ENCODE measurements around the gene CRP. TPM values are rescaled to one million over a fixed set of nuclear protein-coding genes. Genes with fewer than 3 reads are reported as not detected.

The CRP gene, protein sequence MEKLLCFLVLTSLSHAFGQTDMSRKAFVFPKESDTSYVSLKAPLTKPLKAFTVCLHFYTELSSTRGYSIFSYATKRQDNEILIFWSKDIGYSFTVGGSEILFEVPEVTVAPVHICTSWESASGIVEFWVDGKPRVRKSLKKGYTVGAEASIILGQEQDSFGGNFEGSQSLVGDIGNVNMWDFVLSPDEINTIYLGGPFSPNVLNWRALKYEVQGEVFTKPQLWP
- not detected in 2 replicates for total RNA-seq

DNA sequence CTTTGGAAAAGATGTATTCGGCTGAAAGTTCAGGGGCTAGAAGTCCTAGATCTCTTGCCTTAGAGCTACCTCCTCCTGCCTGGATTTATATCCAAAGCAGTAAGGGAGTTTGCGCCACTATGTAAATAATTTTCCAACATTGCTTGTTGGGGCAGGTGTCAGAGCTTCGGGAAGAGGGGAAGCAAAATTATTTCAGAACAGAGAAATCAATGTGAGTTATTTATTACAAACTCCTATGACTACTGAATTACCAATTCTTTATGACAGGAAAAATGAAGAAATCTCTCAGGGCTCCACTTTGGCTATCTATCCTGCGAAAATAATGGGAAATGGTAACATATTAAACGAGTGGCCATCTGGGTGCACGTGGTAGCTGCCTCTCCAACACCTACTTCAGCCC lies at the start of gene CRP:
CRP (minus strand) TSS at position 61 of the 400 bp plus-strand sequence. CDS start 104 bp downstream, outside the sequence.
- Histone ChIP-seq H3K27ac (ENCODE audit: low read depth, low read length) (no peak within 1 kb of the TSS), H2AFZ (ENCODE audit: low read length) (no peak within 1 kb of the TSS), H3K4me1 (ENCODE audit: insufficient read depth, low read length) (no peaks in the 10 kb centered on the region), H3K4me3 (ENCODE audit: insufficient read depth, low read length) (no peak within 1 kb of the TSS), H3K27me3 (ENCODE audit: insufficient read depth, low read length) (no peaks in the 10 kb centered on the region), H3K36me3 (ENCODE audit: insufficient read depth, low read length) (no peaks in the 10 kb centered on the region), H4K20me1 (ENCODE audit: insufficient read depth, low read length) (no peaks in the 10 kb centered on the region), H3K79me2 (ENCODE audit: insufficient read depth, low read length) (no peaks in the 10 kb centered on the region), H3K9me3 (ENCODE audit: low read depth, low read length) (no peaks in the 10 kb centered on the region), H3K4me2 (ENCODE audit: insufficient read depth, low read length) (no peak within 1 kb of the TSS)
- no peak for DNase-seq (ENCODE audit: insufficient read length, low spot score, missing footprints)
- TF ChIP-seq, protein P1, sequence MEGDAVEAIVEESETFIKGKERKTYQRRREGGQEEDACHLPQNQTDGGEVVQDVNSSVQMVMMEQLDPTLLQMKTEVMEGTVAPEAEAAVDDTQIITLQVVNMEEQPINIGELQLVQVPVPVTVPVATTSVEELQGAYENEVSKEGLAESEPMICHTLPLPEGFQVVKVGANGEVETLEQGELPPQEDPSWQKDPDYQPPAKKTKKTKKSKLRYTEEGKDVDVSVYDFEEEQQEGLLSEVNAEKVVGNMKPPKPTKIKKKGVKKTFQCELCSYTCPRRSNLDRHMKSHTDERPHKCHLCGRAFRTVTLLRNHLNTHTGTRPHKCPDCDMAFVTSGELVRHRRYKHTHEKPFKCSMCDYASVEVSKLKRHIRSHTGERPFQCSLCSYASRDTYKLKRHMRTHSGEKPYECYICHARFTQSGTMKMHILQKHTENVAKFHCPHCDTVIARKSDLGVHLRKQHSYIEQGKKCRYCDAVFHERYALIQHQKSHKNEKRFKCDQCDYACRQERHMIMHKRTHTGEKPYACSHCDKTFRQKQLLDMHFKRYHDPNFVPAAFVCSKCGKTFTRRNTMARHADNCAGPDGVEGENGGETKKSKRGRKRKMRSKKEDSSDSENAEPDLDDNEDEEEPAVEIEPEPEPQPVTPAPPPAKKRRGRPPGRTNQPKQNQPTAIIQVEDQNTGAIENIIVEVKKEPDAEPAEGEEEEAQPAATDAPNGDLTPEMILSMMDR (IDR thresholded peaks at IDR 0.05; ENCODE audit: extremely low read depth, low read depth, low read length): no peak

DNA sequence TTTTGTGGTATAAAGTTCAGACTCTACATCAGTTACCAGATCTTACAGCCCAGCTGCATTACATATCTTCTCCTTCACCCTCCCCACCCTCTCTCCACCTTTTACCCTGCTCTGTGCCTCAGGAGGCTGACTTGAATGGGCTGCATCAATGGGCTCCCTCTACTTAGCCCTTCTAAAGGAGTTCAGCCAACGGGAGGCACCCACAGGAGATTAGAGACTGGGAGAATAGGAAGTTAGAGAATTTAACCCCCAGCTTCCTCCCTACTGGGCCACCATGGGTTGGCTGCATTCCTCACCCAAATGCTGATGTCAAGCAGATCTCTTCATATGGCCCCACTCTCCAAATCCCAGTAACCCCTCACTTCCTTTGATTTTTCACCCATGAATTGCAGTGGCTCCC lies 49.3 kb upstream of the CRP start:
- no peak overlapping the region for H2AFZ ChIP-seq (ENCODE audit: low read length)
- H3K4me3 ChIP-seq (ENCODE audit: insufficient read depth, low read length): no peak overlapping the region
- no peaks in the 10 kb centered on the region for H3K9me3 ChIP-seq (ENCODE audit: low read depth, low read length)
- H3K4me1 ChIP-seq (ENCODE audit: insufficient read depth, low read length): no peaks in the 10 kb centered on the region
- no peaks in the 10 kb centered on the region for H3K79me2 ChIP-seq (ENCODE audit: insufficient read depth, low read length)
- DNase-seq (ENCODE audit: insufficient read length, low spot score, missing footprints): no peak
- H3K27ac ChIP-seq (ENCODE audit: low read depth, low read length): no peak overlapping the region
- no peak overlapping the region for H3K4me2 ChIP-seq (ENCODE audit: insufficient read depth, low read length)
- H3K27me3 ChIP-seq (ENCODE audit: insufficient read depth, low read length): no peaks in the 10 kb centered on the region
- no peaks in the 10 kb centered on the region for H3K36me3 ChIP-seq (ENCODE audit: insufficient read depth, low read length)
- H4K20me1 ChIP-seq (ENCODE audit: insufficient read depth, low read length): no peaks in the 10 kb centered on the region
- TF ChIP-seq, protein P1 (IDR thresholded peaks at IDR 0.05; ENCODE audit: extremely low read depth, low read depth, low read length): no peak

DNA sequence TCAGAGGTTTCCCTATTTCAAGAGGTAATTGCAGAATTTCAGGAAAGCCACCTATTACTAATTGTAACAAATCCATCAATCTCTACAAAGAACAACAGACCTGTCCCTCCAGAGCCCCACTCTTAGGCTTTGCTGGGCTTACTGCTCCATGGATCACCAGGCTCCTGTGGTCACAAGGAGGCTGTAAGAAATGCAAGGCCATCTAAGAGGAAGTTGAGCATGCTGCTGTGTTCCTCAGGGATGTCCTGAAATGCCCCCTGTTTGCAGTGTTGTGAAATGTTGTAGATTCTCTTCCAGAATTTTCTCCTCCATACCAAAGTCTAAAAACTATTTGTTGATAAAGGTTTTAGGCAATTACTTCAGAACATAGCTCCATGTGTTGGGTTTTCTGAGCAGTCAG lies 42.0 kb upstream of the CRP start:
- no peaks in the 10 kb centered on the region for H3K4me1 ChIP-seq (ENCODE audit: insufficient read depth, low read length)
- no peak overlapping the region for H3K4me3 ChIP-seq (ENCODE audit: insufficient read depth, low read length)
- no peaks in the 10 kb centered on the region for H3K27me3 ChIP-seq (ENCODE audit: insufficient read depth, low read length)
- H3K79me2 ChIP-seq (ENCODE audit: insufficient read depth, low read length): no peaks in the 10 kb centered on the region
- DNase-seq (ENCODE audit: insufficient read length, low spot score, missing footprints): no peak
- no peaks in the 10 kb centered on the region for H3K36me3 ChIP-seq (ENCODE audit: insufficient read depth, low read length)
- H3K27ac ChIP-seq (ENCODE audit: low read depth, low read length): no peak overlapping the region
- H2AFZ ChIP-seq (ENCODE audit: low read length): no peak overlapping the region
- H3K9me3 ChIP-seq (ENCODE audit: low read depth, low read length): no peaks in the 10 kb centered on the region
- H4K20me1 ChIP-seq (ENCODE audit: insufficient read depth, low read length): no peaks in the 10 kb centered on the region
- TF ChIP-seq, protein P1 (IDR thresholded peaks at IDR 0.05; ENCODE audit: extremely low read depth, low read depth, low read length): no peak
- H3K4me2 ChIP-seq (ENCODE audit: insufficient read depth, low read length): no peak overlapping the region

DNA sequence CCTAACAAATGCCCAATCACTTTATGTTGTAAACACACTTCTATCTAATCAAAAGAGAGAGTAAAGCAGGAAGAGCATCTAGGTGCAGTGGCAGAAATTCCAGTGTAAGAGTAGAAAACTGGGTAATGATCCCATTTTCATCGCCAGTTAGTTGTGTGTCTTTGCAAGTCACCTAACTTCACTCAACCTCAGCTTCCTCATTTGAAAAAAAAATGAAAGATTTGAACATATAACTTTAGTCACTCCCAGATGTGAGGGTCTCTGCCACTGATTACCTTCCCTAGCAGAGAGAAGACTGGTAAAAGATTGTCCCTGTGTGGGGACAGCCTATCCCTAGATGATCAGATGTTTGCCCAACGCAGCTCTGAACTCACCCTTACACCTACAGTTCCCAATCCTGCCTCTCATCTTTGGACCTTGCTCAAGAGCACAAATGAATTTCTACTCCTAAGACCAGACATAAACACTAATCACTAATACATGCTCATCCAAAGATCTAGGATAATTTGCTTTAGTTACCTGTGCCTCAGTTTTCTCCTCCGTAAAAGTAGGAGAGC lies 41.1 kb upstream of the CRP start:
- no peak for DNase-seq (ENCODE audit: insufficient read length, low spot score, missing footprints)
- no peak overlapping the region for H2AFZ ChIP-seq (ENCODE audit: low read length)
- H3K4me2 ChIP-seq (ENCODE audit: insufficient read depth, low read length): no peak overlapping the region
- H4K20me1 ChIP-seq (ENCODE audit: insufficient read depth, low read length): no peaks in the 10 kb centered on the region
- no peak overlapping the region for H3K4me3 ChIP-seq (ENCODE audit: insufficient read depth, low read length)
- no peak overlapping the region for H3K27ac ChIP-seq (ENCODE audit: low read depth, low read length)
- H3K27me3 ChIP-seq (ENCODE audit: insufficient read depth, low read length): no peaks in the 10 kb centered on the region
- H3K79me2 ChIP-seq (ENCODE audit: insufficient read depth, low read length): no peaks in the 10 kb centered on the region
- H3K9me3 ChIP-seq (ENCODE audit: low read depth, low read length): no peaks in the 10 kb centered on the region
- TF ChIP-seq, protein P1 (IDR thresholded peaks at IDR 0.05; ENCODE audit: extremely low read depth, low read depth, low read length): no peak
- H3K4me1 ChIP-seq (ENCODE audit: insufficient read depth, low read length): no peaks in the 10 kb centered on the region
- no peaks in the 10 kb centered on the region for H3K36me3 ChIP-seq (ENCODE audit: insufficient read depth, low read length)
